ENCODE data around the gene DGAT2L6.
"Not testable (repeated sequence)": the region's sequence is repeated elsewhere in the genome, so short reads cannot be mapped to it uniquely, and the experiment has no call there.

Gene DGAT2L6

GRCh38 chrX:70196961-70197720 is 19.9 kb downstream of the DGAT2L6 start:
- DNase-seq (ENCODE audit: low read depth in 2 of 2, low spot score in 1 of 2): peak; percentile 20

DNA sequence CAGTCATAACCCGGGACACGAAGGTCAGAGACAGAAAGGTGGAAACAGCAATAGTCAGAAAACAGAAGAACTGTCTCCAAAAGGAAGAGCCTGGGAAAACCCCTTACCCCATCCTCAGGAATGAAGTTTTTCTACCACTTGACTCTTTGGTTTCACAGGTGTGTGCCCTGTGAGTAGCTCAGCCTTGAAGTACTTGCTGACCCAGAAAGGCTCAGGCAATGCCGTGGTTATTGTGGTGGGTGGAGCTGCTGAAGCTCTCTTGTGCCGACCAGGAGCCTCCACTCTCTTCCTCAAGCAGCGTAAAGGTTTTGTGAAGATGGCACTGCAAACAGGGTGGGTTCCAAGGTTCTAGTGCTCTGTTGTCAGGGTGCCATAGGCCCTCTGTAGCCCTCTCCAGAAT is 24.4 kb downstream of the DGAT2L6 start:
- DNase-seq (ENCODE audit: low read depth in 2 of 2, low spot score in 1 of 2): no peak

DNA sequence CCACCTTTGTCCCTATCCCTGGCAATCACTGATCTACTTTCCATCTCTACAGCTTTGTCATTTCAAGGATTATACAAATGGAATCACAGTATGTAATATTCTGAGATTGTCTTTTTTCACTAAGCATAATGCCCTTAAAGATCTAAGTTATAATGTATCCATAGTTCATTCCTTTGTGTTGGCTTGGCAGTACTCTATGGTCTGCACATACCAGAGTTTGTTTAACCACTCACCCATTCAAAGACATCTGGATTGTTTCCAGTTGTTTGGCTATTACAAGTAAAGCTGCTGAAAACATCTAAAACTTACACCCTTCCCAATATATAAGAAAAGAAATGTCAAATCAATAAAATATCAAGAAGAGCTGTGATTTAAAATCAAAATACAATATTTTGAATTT is 31.2 kb downstream of the DGAT2L6 start:
- DNase-seq (ENCODE audit: low read depth in 2 of 2, low spot score in 1 of 2): no peak

DNA sequence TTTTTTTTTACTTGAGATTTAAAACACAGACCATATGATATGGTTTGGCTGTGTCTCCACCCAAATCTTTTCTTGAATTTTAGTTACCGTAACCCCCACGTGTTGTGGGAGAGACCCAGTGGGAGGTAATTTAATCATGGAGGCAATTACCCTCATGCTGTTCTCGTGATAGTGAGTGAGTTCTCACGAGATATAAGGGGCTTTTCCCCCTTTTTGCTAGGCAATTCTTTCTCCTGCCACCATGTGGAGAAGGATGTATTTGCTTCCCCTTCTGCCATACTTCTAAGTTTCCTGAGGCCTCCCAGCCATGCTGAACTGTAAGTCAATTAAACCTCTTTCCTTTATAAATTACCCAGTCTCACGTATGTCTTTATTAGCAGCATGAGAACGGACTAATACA is 32.3 kb downstream of the DGAT2L6 start:
- not testable (repeated sequence) for DNase-seq (ENCODE audit: low read depth in 2 of 2, low spot score in 1 of 2)

- DNase-seq (ENCODE audit: low read depth in 2 of 2, low spot score in 1 of 2): no peak
These were observed 42.9 kb downstream of the DGAT2L6 start for GRCh38 chrX:70219938-70220764.

DNA sequence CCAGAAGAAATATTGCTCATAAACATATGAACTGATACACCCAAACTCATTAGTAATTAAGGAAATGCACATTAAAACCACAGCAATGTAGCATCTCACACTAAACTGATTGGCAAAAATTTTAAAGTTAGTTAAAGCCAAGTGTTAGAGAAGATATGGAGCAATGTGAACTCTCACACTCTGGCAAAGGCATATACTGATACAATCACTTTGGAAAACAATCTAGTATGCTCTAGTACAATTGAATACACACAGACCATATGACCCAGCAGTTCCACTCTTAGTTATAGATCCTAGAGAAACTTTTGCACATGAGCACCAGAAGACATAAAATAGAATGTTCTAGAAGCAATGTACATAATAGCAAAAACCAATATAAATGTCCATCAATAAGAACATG is 48.8 kb downstream of the DGAT2L6 start:
- DNase-seq (ENCODE audit: low read depth in 2 of 2, low spot score in 1 of 2): no peak

GRCh38 chrX:70226687-70227086 is 49.4 kb downstream of the DGAT2L6 start:
- no peak for DNase-seq (ENCODE audit: low read depth in 2 of 2, low spot score in 1 of 2)

- no peak for DNase-seq (ENCODE audit: low read depth in 2 of 2, low spot score in 1 of 2)
These were observed 54.4 kb downstream of the DGAT2L6 start for GRCh38 chrX:70231666-70232065.

DNA sequence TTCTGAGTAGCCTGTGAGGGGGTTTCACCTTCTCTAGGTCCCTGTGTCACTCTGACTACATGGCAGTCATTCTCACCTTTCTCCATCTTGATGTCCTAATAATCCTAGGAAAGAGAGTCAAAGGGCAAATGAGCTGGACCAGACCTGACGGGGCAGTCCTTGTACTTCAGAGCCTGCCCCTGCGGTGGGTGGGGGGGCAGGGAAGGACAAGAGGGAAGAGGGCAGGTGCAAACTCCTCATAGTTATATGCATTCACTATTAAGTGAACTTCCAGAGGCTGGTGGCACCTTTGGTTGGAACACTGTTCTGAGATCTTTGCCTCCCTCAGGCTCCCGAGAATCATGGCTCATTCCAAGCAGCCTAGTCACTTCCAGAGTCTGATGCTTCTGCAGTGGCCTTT is 57.1 kb downstream of the DGAT2L6 start, which contains the start of gene AWAT1:
TSS of gene AWAT1 (plus strand) at position 301 of the 400 bp plus-strand sequence. CDS start at position 342, 41 bp downstream.
- no peak for DNase-seq (ENCODE audit: low read depth in 2 of 2, low spot score in 1 of 2)

GRCh38 chrX:70240751-70241150 is 63.5 kb downstream of the DGAT2L6 start:
- DNase-seq (ENCODE audit: low read depth in 2 of 2, low spot score in 1 of 2): no peak

GRCh38 chrX:70241501-70241900 is 64.2 kb downstream of the DGAT2L6 start:
- no peak for DNase-seq (ENCODE audit: low read depth in 2 of 2, low spot score in 1 of 2)

- DNase-seq (ENCODE audit: low read depth in 2 of 2, low spot score in 1 of 2): not testable (repeated sequence)
These were observed 66.3 kb downstream of the DGAT2L6 start for GRCh38 chrX:70243601-70244000.

GRCh38 chrX:70244881-70245280 is 67.6 kb downstream of the DGAT2L6 start:
- no peak for DNase-seq (ENCODE audit: low read depth in 2 of 2, low spot score in 1 of 2)

- DNase-seq (ENCODE audit: low read depth in 2 of 2, low spot score in 1 of 2): no peak
These were observed 70.0 kb downstream of the DGAT2L6 start for GRCh38 chrX:70247252-70247651.

- DNase-seq (ENCODE audit: low read depth in 2 of 2, low spot score in 1 of 2): no peak
These were observed 75.2 kb downstream of the DGAT2L6 start for GRCh38 chrX:70252491-70252890.

DNA sequence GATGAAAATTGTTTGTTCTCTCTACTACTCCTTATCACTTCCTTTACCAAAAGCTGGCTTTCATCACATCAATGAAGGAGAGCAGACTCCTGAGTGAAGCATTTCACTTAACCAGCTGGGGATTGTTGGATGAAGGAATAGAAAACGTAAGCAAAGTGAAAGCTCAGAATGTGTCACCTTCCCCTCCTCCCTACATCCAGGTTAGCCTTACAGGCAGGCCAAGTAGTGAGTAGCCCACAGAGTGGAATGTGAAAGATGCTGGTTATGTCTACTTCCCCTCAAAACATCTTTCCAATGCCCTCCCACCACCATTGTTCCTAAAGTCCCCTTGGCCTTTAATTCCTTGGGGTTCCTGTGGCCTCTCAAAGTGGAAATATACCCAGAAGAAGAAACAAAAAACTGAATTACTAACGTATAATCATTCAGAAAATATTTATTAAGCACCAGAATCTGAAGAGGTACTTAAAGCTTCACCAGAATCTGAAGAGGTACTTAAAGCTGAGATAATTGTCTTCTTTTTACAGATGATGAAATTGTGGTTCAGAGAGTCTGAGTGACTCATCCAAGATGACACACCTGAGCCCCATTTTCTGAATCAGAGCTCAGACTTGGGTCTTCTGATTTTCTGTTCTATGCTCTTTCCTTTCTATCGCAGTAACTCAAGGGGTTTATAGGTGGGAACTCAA is 76.2 kb downstream of the DGAT2L6 start:
- no peak for DNase-seq (ENCODE audit: low read depth in 2 of 2, low spot score in 1 of 2)

GRCh38 chrX:70254063-70254400 is 76.7 kb downstream of the DGAT2L6 start:
- no peak for DNase-seq (ENCODE audit: low read depth in 2 of 2, low spot score in 1 of 2)

DNA sequence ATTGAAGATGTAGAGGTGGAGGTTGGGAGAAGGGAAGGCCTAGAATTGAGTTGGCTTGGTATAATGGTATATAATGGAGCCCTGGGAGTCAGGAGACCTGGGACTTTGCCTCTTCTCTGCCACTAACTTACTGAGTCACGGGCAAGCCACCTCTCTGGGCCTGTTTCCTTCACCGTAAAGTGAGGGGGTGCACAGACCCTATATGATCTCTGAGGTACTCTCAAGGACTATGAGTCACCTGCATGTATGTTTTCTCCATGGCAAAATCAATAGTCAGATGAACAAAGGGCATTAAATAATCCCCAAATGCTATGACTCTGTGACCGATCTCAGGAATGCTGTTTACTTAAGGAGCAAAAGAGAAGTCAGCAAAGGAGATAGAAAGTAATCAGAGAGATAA is 77.6 kb downstream of the DGAT2L6 start:
- no peak for DNase-seq (ENCODE audit: low read depth in 2 of 2, low spot score in 1 of 2)
